ENCODE measurements around the gene PIF1. TPM values are rescaled to one million over a fixed set of nuclear protein-coding genes. Genes with fewer than 3 reads are reported as not detected.

The PIF1 gene
- total RNA-seq, 2 donors from 2014 or later, result 0.44 to 0.45 TPM

- Mint-ChIP-seq H3K4me1 (peaks cover 9% of the 10 kb centered on the region), H3K4me3 (peak overlapping the region; percentile 76), H3K36me3 (ENCODE audit: low read depth) (peaks cover 8% of the 10 kb centered on the region), H3K27ac (no peak overlapping the region), H3K27me3 (peaks cover 43% of the 10 kb centered on the region)
- DNase-seq (no peak), ATAC-seq (no peak)
- H3K9me3 ChIP-seq (ENCODE audit: control insufficient read depth, low read length, poor library complexity, severe bottlenecking), result no peaks in the 10 kb centered on the region
Measured at GRCh38 chr15:64773606-64774005, 51.8 kb downstream of the PIF1 start.

GRCh38 chr15:64772964-64773363 lies 52.5 kb downstream of the PIF1 start:
- Mint-ChIP-seq H3K4me3 (no peak overlapping the region), H3K4me1 (peaks cover 9% of the 10 kb centered on the region), H3K27ac (no peak overlapping the region), H3K36me3 (ENCODE audit: low read depth) (peaks cover 8% of the 10 kb centered on the region), H3K27me3 (peaks cover 45% of the 10 kb centered on the region)
- no peak for ATAC-seq
- no peaks in the 10 kb centered on the region for H3K9me3 ChIP-seq (ENCODE audit: control insufficient read depth, low read length, poor library complexity, severe bottlenecking)
- DNase-seq, result no peak

GRCh38 chr15:64772488-64772887 lies 53.0 kb downstream of the PIF1 start:
- H3K27me3 Mint-ChIP-seq, result peaks cover 46% of the 10 kb centered on the region
- no peak overlapping the region for H3K27ac Mint-ChIP-seq
- no peaks in the 10 kb centered on the region for H3K9me3 ChIP-seq (ENCODE audit: control insufficient read depth, low read length, poor library complexity, severe bottlenecking)
- H3K4me3 Mint-ChIP-seq, result no peak overlapping the region
- peaks cover 9% of the 10 kb centered on the region for H3K4me1 Mint-ChIP-seq
- peaks cover 8% of the 10 kb centered on the region for H3K36me3 Mint-ChIP-seq (ENCODE audit: low read depth)
- no peak for DNase-seq
- ATAC-seq, result no peak

GRCh38 chr15:64770626-64771025 lies 54.8 kb downstream of the PIF1 start:
- Mint-ChIP-seq H3K27me3 (peaks cover 30% of the 10 kb centered on the region), H3K4me1 (peaks cover 11% of the 10 kb centered on the region), H3K36me3 (ENCODE audit: low read depth) (peaks cover 3% of the 10 kb centered on the region), H3K4me3 (no peak overlapping the region), H3K27ac (no peak overlapping the region)
- H3K9me3 ChIP-seq (ENCODE audit: control insufficient read depth, low read length, poor library complexity, severe bottlenecking), result no peaks in the 10 kb centered on the region
- DNase-seq (no peak), ATAC-seq (no peak)

GRCh38 chr15:64767203-64767602 lies 58.2 kb downstream of the PIF1 start:
- H3K36me3 Mint-ChIP-seq (ENCODE audit: low read depth), result no peaks in the 10 kb centered on the region
- ATAC-seq (no peak), DNase-seq (no peak)
- no peak overlapping the region for H3K27ac Mint-ChIP-seq
- peaks cover 11% of the 10 kb centered on the region for H3K27me3 Mint-ChIP-seq
- H3K9me3 ChIP-seq (ENCODE audit: control insufficient read depth, low read length, poor library complexity, severe bottlenecking), result no peaks in the 10 kb centered on the region
- peaks cover 5% of the 10 kb centered on the region for H3K4me1 Mint-ChIP-seq
- no peak overlapping the region for H3K4me3 Mint-ChIP-seq

- H3K36me3 Mint-ChIP-seq (ENCODE audit: low read depth), result no peaks in the 10 kb centered on the region
- DNase-seq, result no peak
- no peak for ATAC-seq
- peaks cover 5% of the 10 kb centered on the region for H3K4me1 Mint-ChIP-seq
- no peak overlapping the region for H3K4me3 Mint-ChIP-seq
- no peak overlapping the region for H3K27ac Mint-ChIP-seq
- no peaks in the 10 kb centered on the region for H3K9me3 ChIP-seq (ENCODE audit: control insufficient read depth, low read length, poor library complexity, severe bottlenecking)
- peaks cover 9% of the 10 kb centered on the region for H3K27me3 Mint-ChIP-seq
Measured at GRCh38 chr15:64766058-64766457, 59.4 kb downstream of the PIF1 start.

Other genes starting within 250 kb of the PIF1 start
- 1 to 10 TPM in 1 of 2 donors, under 1 TPM in 1; 0.52 to 1.1 TPM for gene RBPMS2, start 50.1 kb downstream of the PIF1 start, total RNA-seq
- 10 to 100 TPM; 16.3 to 18.2 TPM for gene PLEKHO2, start 16.3 kb upstream of the PIF1 start, total RNA-seq
- gene ANKDD1A, start 86.3 kb upstream of the PIF1 start, total RNA-seq, result 1 to 10 TPM; 3.0 to 8.9 TPM
- 10 to 100 TPM; 42.4 to 48.6 TPM for gene SPG21, start 164.3 kb upstream of the PIF1 start, total RNA-seq
- gene MTFMT, start 204.0 kb upstream of the PIF1 start, total RNA-seq, result 1 to 10 TPM; 8.6 to 9.1 TPM
- not detected for gene SLC51B, start 219.7 kb upstream of the PIF1 start, total RNA-seq
- gene RASL12, start 242.3 kb upstream of the PIF1 start, total RNA-seq, result not detected

Measured in T-helper 17 cell (primary cell).